ENCODE results near the gene DPEP2. TPM values are rescaled to one million over a fixed set of nuclear protein-coding genes. Genes with fewer than 3 reads are reported as not detected.
A peak's percentile ranks its signal among the peaks of the same experiment; 100 is the strongest.
"Not testable (repeated sequence)": the region's sequence is repeated elsewhere in the genome, so short reads cannot be mapped to it uniquely, and the experiment has no call there.

The DPEP2 gene
- total RNA-seq, 3 donors from 2014 or later, result 1.3 to 7.7 (median 2.5) TPM

DNA sequence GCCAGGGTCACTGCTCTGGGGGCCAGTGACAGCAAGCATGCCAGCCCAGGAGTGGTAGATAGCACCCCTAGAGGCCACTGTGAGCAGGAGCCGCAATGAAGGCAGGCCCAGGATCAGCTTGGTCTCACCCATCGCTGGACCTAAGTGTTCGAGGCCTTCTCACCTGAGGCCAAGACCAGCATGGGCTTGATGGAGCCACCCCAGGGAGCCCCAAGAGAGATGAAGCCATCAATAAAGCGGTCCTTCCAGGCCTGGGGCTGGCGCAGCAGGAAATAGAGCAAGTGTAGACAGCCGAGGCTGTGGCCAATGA is 57.1 kb downstream of the DPEP2 start:
- Histone ChIP-seq H3K4me3 (no peak overlapping the region), H3K9me3 (no peaks in the 10 kb centered on the region), H3K4me1 (peaks cover 3 to 8% of the 10 kb centered on the region in 2 donors), H3K27me3 (no peaks in the 10 kb centered on the region), H3K27ac (no peak overlapping the region), H3K36me3 (no peaks in the 10 kb centered on the region)
- no peak for DNase-seq (ENCODE audit: low spot score in 2 of 2)
- TF ChIP-seq, protein P1, sequence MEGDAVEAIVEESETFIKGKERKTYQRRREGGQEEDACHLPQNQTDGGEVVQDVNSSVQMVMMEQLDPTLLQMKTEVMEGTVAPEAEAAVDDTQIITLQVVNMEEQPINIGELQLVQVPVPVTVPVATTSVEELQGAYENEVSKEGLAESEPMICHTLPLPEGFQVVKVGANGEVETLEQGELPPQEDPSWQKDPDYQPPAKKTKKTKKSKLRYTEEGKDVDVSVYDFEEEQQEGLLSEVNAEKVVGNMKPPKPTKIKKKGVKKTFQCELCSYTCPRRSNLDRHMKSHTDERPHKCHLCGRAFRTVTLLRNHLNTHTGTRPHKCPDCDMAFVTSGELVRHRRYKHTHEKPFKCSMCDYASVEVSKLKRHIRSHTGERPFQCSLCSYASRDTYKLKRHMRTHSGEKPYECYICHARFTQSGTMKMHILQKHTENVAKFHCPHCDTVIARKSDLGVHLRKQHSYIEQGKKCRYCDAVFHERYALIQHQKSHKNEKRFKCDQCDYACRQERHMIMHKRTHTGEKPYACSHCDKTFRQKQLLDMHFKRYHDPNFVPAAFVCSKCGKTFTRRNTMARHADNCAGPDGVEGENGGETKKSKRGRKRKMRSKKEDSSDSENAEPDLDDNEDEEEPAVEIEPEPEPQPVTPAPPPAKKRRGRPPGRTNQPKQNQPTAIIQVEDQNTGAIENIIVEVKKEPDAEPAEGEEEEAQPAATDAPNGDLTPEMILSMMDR (IDR thresholded peaks at IDR 0.05), result peak in 2 of 3 donors; percentile 38 to 44
- TF ChIP-seq POLR2AphosphoS5 (IDR thresholded peaks at IDR 0.05) (no peak), POLR2A (IDR thresholded peaks at IDR 0.05) (no peak)
- intact Hi-C loops (cut with DNase I; ENCODE audit: low total_unique reads), result no loop called here

- intact Hi-C loops (cut with DNase I; ENCODE audit: low total_unique reads), result no loop called here
- no peaks in the 10 kb centered on the region for H3K36me3 ChIP-seq
- TF ChIP-seq POLR2AphosphoS5 (IDR thresholded peaks at IDR 0.05), result no peak
- TF ChIP-seq POLR2A (IDR thresholded peaks at IDR 0.05), result no peak
- TF ChIP-seq, protein P1 (IDR thresholded peaks at IDR 0.05), result no peak
- no peaks in the 10 kb centered on the region for H3K27me3 ChIP-seq
- peaks cover 8% of the 10 kb centered on the region in 2 donors for H3K4me1 ChIP-seq
- peak overlapping the region in 1 of 2 donors; percentile 38 for H3K27ac ChIP-seq
- DNase-seq (ENCODE audit: low spot score in 2 of 2), result no peak
- H3K4me3 ChIP-seq, result no peak overlapping the region
- H3K9me3 ChIP-seq, result no peaks in the 10 kb centered on the region
These were observed 57.6 kb downstream of the DPEP2 start for GRCh38 chr16:67941469-67942199.

GRCh38 chr16:67940446-67941089 is 58.7 kb downstream of the DPEP2 start:
- intact Hi-C loops (cut with DNase I; ENCODE audit: low total_unique reads), result no loop called here
- peak overlapping the region in 1 of 2 donors; percentile 65 for H3K27ac ChIP-seq
- H3K27me3 ChIP-seq, result no peaks in the 10 kb centered on the region
- no peak overlapping the region for H3K4me3 ChIP-seq
- no peaks in the 10 kb centered on the region for H3K9me3 ChIP-seq
- H3K36me3 ChIP-seq, result no peaks in the 10 kb centered on the region
- peaks cover 8% of the 10 kb centered on the region in 2 donors for H3K4me1 ChIP-seq
- DNase-seq (ENCODE audit: low spot score in 2 of 2), result no peak
- TF ChIP-seq, protein P1 (IDR thresholded peaks at IDR 0.05), result no peak
- TF ChIP-seq POLR2AphosphoS5 (IDR thresholded peaks at IDR 0.05) (no peak), POLR2A (IDR thresholded peaks at IDR 0.05) (no peak)

GRCh38 chr16:67939507-67940445 is 59.5 kb downstream of the DPEP2 start:
- TF ChIP-seq, protein P1 (IDR thresholded peaks at IDR 0.05), result no peak
- TF ChIP-seq POLR2A (IDR thresholded peaks at IDR 0.05), result no peak
- TF ChIP-seq POLR2AphosphoS5 (IDR thresholded peaks at IDR 0.05), result no peak
- intact Hi-C loops (cut with DNase I; ENCODE audit: low total_unique reads), result no loop called here

DNA sequence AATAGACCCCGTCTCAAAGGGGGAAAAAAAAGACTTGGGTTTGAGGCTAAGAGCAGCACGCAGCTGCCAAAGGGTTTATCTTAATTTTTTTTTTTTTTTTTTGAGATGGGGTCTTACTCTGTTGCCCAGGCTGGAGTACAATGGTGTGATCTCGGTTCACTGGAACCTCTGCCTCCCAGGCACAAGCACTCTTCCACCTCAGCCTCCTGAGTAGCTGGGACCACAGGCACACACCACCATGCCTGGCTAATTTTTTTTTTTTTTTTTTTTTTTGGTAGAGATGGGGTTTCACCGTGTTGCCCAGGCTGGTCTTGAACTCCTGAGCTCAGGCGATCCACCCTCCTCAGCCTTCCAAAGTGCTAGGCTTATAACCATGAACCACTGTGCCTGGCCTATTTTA is 61.6 kb downstream of the DPEP2 start:
- DNase-seq (ENCODE audit: low spot score in 2 of 2); H3K27me3 ChIP-seq; H3K36me3 ChIP-seq; H3K27ac ChIP-seq; H3K9me3 ChIP-seq; H3K4me3 ChIP-seq; intact Hi-C loops (cut with DNase I; ENCODE audit: low total_unique reads): not testable (repeated sequence)
- H3K4me1 ChIP-seq, result peaks cover 9 to 12% of the 10 kb centered on the region in 2 donors

More at GRCh38 chr16:67939507-67940445, 59.5 kb downstream of the DPEP2 start:
- Histone ChIP-seq H3K27ac (peak overlapping the region in 1 of 2 donors; percentile 65), H3K4me3 (no peak overlapping the region), H3K36me3 (no peaks in the 10 kb centered on the region), H3K27me3 (no peaks in the 10 kb centered on the region), H3K4me1 (peaks cover 12 to 13% of the 10 kb centered on the region in 2 donors), H3K9me3 (no peaks in the 10 kb centered on the region)
- DNase-seq (ENCODE audit: low spot score in 2 of 2), result no peak

Other genes with a start within 250 kb of the DPEP2 start
- 10 to 100 TPM in 2 of 3 donors, 1 to 10 TPM in 1; 7.7 to 13.2 (median 13.1) TPM for gene RANBP10, start 192.9 kb downstream of the DPEP2 start, total RNA-seq
- gene TSNAXIP1, start 192.6 kb downstream of the DPEP2 start, total RNA-seq, result 1 to 10 TPM; 1.1 to 4.2 (median 3.9) TPM
- gene THAP11, start 157.2 kb downstream of the DPEP2 start, total RNA-seq, result 10 to 100 TPM; 51.1 to 57.8 (median 53.0) TPM
- 100 to 1,000 TPM in 1 of 3 donors, 10 to 100 TPM in 2; 91.5 to 168 (median 94.8) TPM for gene NUTF2, start 152.6 kb downstream of the DPEP2 start, total RNA-seq
- 10 to 100 TPM; 35.0 to 52.0 (median 51.5) TPM for gene CENPT, start 151.8 kb downstream of the DPEP2 start, total RNA-seq
- gene EDC4, start 126.4 kb downstream of the DPEP2 start, total RNA-seq, result 10 to 100 TPM; 43.3 to 57.0 (median 53.6) TPM
- 1 to 10 TPM in 2 of 3 donors, not detected in 1; 1.3 to 1.4 TPM for gene NRN1L, start 114.6 kb downstream of the DPEP2 start, total RNA-seq
- 10 to 100 TPM; 17.3 to 20.5 (median 17.4) TPM for gene PSKH1, start 106.2 kb downstream of the DPEP2 start, total RNA-seq
- gene CTRL, start 67.6 kb downstream of the DPEP2 start, total RNA-seq, result 1 to 10 TPM; 1.0 to 2.6 (median 1.8) TPM
- gene PSMB10, start 62.6 kb downstream of the DPEP2 start, total RNA-seq, result 10 to 100 TPM; 32.1 to 46.2 (median 34.1) TPM
- gene LCAT, start 55.4 kb downstream of the DPEP2 start, total RNA-seq, result 10 to 100 TPM; 11.8 to 18.6 (median 15.4) TPM
- gene SLC12A4, start 30.8 kb downstream of the DPEP2 start, total RNA-seq, result 10 to 100 TPM; 32.1 to 64.9 (median 53.6) TPM
- under 1 TPM in 1 of 3 donors, not detected in 2; 0.29 TPM for gene DPEP3, start 19.0 kb downstream of the DPEP2 start, total RNA-seq
- not detected for gene DPEP2NB, start 16.4 kb upstream of the DPEP2 start, total RNA-seq
- gene DDX28, start 23.7 kb upstream of the DPEP2 start, total RNA-seq, result 1 to 10 TPM; 7.2 to 7.5 (median 7.5) TPM
- 10 to 100 TPM in 1 of 3 donors, 1 to 10 TPM in 2; 6.9 to 10.5 (median 7.7) TPM for gene DUS2, start 23.8 kb upstream of the DPEP2 start, total RNA-seq
- gene NFATC3, start 85.9 kb upstream of the DPEP2 start, total RNA-seq, result 10 to 100 TPM; 52.0 to 64.2 (median 60.6) TPM
- gene ESRP2, start 236.6 kb upstream of the DPEP2 start, total RNA-seq, result 10 to 100 TPM in 2 of 3 donors, under 1 TPM in 1; 0.80 to 58.0 (median 26.5) TPM
- gene PLA2G15, start 245.9 kb upstream of the DPEP2 start, total RNA-seq, result 10 to 100 TPM; 15.4 to 34.7 (median 19.8) TPM

All from breast epithelium (tissue), 4 donors.